ENCODE data around the gene UVSSA.

UVSSA gene

GRCh38 chr4:1340861-1341260, 6.1 kb upstream of the UVSSA start:
- Histone ChIP-seq H3K36me3 (ENCODE audit: insufficient read depth, low read length) (peaks cover 57% of the 10 kb centered on the region), H2AFZ (ENCODE audit: low read depth, low read length) (no peak overlapping the region), H3K27me3 (ENCODE audit: insufficient read depth, low read length) (no peaks in the 10 kb centered on the region), H3K4me1 (ENCODE audit: insufficient read depth, low read length) (peaks cover 4% of the 10 kb centered on the region), H3K9me3 (ENCODE audit: low read length) (no peaks in the 10 kb centered on the region), H3K4me3 (ENCODE audit: low read length) (no peak overlapping the region)

GRCh38 chr4:1342003-1342402, 5.0 kb upstream of the UVSSA start:
- H3K27me3 ChIP-seq (ENCODE audit: insufficient read depth, low read length) = no peaks in the 10 kb centered on the region
- H2AFZ ChIP-seq (ENCODE audit: low read depth, low read length) = no peak overlapping the region
- H3K9me3 ChIP-seq (ENCODE audit: low read length) = no peaks in the 10 kb centered on the region
- peaks cover 46% of the 10 kb centered on the region for H3K36me3 ChIP-seq (ENCODE audit: insufficient read depth, low read length)
- peaks cover 4% of the 10 kb centered on the region for H3K4me1 ChIP-seq (ENCODE audit: insufficient read depth, low read length)
- H3K4me3 ChIP-seq (ENCODE audit: low read length) = no peak overlapping the region

GRCh38 chr4:1344696-1345095, 2.3 kb upstream of the UVSSA start:
- Histone ChIP-seq H2AFZ (ENCODE audit: low read depth, low read length) (no peak overlapping the region), H3K4me3 (ENCODE audit: low read length) (no peak overlapping the region), H3K4me1 (ENCODE audit: insufficient read depth, low read length) (peaks cover 17% of the 10 kb centered on the region), H3K36me3 (ENCODE audit: insufficient read depth, low read length) (peaks cover 20% of the 10 kb centered on the region), H3K27me3 (ENCODE audit: insufficient read depth, low read length) (no peaks in the 10 kb centered on the region), H3K9me3 (ENCODE audit: low read length) (no peaks in the 10 kb centered on the region)

GRCh38 chr4:1345903-1346780, 866 bp upstream of the UVSSA start:
- H3K9me3 ChIP-seq (ENCODE audit: low read length) = no peaks in the 10 kb centered on the region
- H2AFZ ChIP-seq (ENCODE audit: low read depth, low read length) = peak overlapping the region; percentile 91
- no peaks in the 10 kb centered on the region for H3K27me3 ChIP-seq (ENCODE audit: insufficient read depth, low read length)
- H3K4me3 ChIP-seq (ENCODE audit: low read length) = peak overlapping the region; percentile 93
- peaks cover 19% of the 10 kb centered on the region for H3K4me1 ChIP-seq (ENCODE audit: insufficient read depth, low read length)
- H3K36me3 ChIP-seq (ENCODE audit: insufficient read depth, low read length) = peaks cover 15% of the 10 kb centered on the region

- Histone ChIP-seq H3K4me3 (ENCODE audit: low read length) (peak overlapping the region; percentile 65), H3K27me3 (ENCODE audit: insufficient read depth, low read length) (no peaks in the 10 kb centered on the region), H3K9me3 (ENCODE audit: low read length) (no peaks in the 10 kb centered on the region), H2AFZ (ENCODE audit: low read depth, low read length) (no peak overlapping the region), H3K36me3 (ENCODE audit: insufficient read depth, low read length) (peaks cover 11% of the 10 kb centered on the region), H3K4me1 (ENCODE audit: insufficient read depth, low read length) (peaks cover 19% of the 10 kb centered on the region)
Observed at GRCh38 chr4:1347410-1347864, 429 bp downstream of the UVSSA start.

- peak overlapping the region; percentile 65 for H3K4me3 ChIP-seq (ENCODE audit: low read length)
- H3K36me3 ChIP-seq (ENCODE audit: insufficient read depth, low read length) = peaks cover 16% of the 10 kb centered on the region
Observed at GRCh38 chr4:1348014-1348513, 1.1 kb downstream of the UVSSA start.

GRCh38 chr4:1348746-1349145, 1.7 kb downstream of the UVSSA start:
- Histone ChIP-seq H3K27me3 (ENCODE audit: insufficient read depth, low read length) (no peaks in the 10 kb centered on the region), H3K36me3 (ENCODE audit: insufficient read depth, low read length) (peaks cover 19% of the 10 kb centered on the region), H3K4me1 (ENCODE audit: insufficient read depth, low read length) (peaks cover 19% of the 10 kb centered on the region), H2AFZ (ENCODE audit: low read depth, low read length) (no peak overlapping the region), H3K9me3 (ENCODE audit: low read length) (no peaks in the 10 kb centered on the region), H3K4me3 (ENCODE audit: low read length) (no peak overlapping the region)

More at GRCh38 chr4:1348014-1348513, 1.1 kb downstream of the UVSSA start:
- Histone ChIP-seq H3K27me3 (ENCODE audit: insufficient read depth, low read length) (no peaks in the 10 kb centered on the region), H3K9me3 (ENCODE audit: low read length) (no peaks in the 10 kb centered on the region), H3K4me1 (ENCODE audit: insufficient read depth, low read length) (peaks cover 19% of the 10 kb centered on the region), H2AFZ (ENCODE audit: low read depth, low read length) (no peak overlapping the region)

- Histone ChIP-seq H3K36me3 (ENCODE audit: insufficient read depth, low read length) (peaks cover 19% of the 10 kb centered on the region), H3K27me3 (ENCODE audit: insufficient read depth, low read length) (no peaks in the 10 kb centered on the region), H3K4me3 (ENCODE audit: low read length) (no peak overlapping the region), H3K9me3 (ENCODE audit: low read length) (no peaks in the 10 kb centered on the region), H2AFZ (ENCODE audit: low read depth, low read length) (no peak overlapping the region), H3K4me1 (ENCODE audit: insufficient read depth, low read length) (peaks cover 19% of the 10 kb centered on the region)
Observed at GRCh38 chr4:1349359-1350168, 2.6 kb downstream of the UVSSA start.

- peaks cover 19% of the 10 kb centered on the region for H3K4me1 ChIP-seq (ENCODE audit: insufficient read depth, low read length)
- H3K4me3 ChIP-seq (ENCODE audit: low read length) = no peak overlapping the region
- H2AFZ ChIP-seq (ENCODE audit: low read depth, low read length) = no peak overlapping the region
- no peaks in the 10 kb centered on the region for H3K27me3 ChIP-seq (ENCODE audit: insufficient read depth, low read length)
- no peaks in the 10 kb centered on the region for H3K9me3 ChIP-seq (ENCODE audit: low read length)
- H3K36me3 ChIP-seq (ENCODE audit: insufficient read depth, low read length) = peaks cover 19% of the 10 kb centered on the region
Observed at GRCh38 chr4:1350169-1350520, 3.1 kb downstream of the UVSSA start.

- Histone ChIP-seq H2AFZ (ENCODE audit: low read depth, low read length) (no peak overlapping the region), H3K36me3 (ENCODE audit: insufficient read depth, low read length) (peaks cover 21% of the 10 kb centered on the region), H3K4me3 (ENCODE audit: low read length) (no peak overlapping the region), H3K27me3 (ENCODE audit: insufficient read depth, low read length) (no peaks in the 10 kb centered on the region), H3K4me1 (ENCODE audit: insufficient read depth, low read length) (peaks cover 15% of the 10 kb centered on the region), H3K9me3 (ENCODE audit: low read length) (no peaks in the 10 kb centered on the region)
Observed at GRCh38 chr4:1351854-1352566, 5.0 kb downstream of the UVSSA start.

- Histone ChIP-seq H3K4me1 (ENCODE audit: insufficient read depth, low read length) (peaks cover 15% of the 10 kb centered on the region), H3K27me3 (ENCODE audit: insufficient read depth, low read length) (no peaks in the 10 kb centered on the region), H3K36me3 (ENCODE audit: insufficient read depth, low read length) (peaks cover 24% of the 10 kb centered on the region), H2AFZ (ENCODE audit: low read depth, low read length) (no peak overlapping the region), H3K9me3 (ENCODE audit: low read length) (no peaks in the 10 kb centered on the region), H3K4me3 (ENCODE audit: low read length) (no peak overlapping the region)
Observed at GRCh38 chr4:1352567-1352900, 5.5 kb downstream of the UVSSA start.

- no peaks in the 10 kb centered on the region for H3K9me3 ChIP-seq (ENCODE audit: low read length)
- H3K36me3 ChIP-seq (ENCODE audit: insufficient read depth, low read length) = peaks cover 25% of the 10 kb centered on the region
- peaks cover 7% of the 10 kb centered on the region for H3K4me1 ChIP-seq (ENCODE audit: insufficient read depth, low read length)
- no peak overlapping the region for H3K4me3 ChIP-seq (ENCODE audit: low read length)
- no peaks in the 10 kb centered on the region for H3K27me3 ChIP-seq (ENCODE audit: insufficient read depth, low read length)
- no peak overlapping the region for H2AFZ ChIP-seq (ENCODE audit: low read depth, low read length)
Observed at GRCh38 chr4:1353186-1354055, 6.4 kb downstream of the UVSSA start.
